ENCODE measurements around the gene SPINT4.
A peak's percentile ranks its signal among the peaks of the same experiment; 100 is the strongest.

SPINT4 gene

DNA sequence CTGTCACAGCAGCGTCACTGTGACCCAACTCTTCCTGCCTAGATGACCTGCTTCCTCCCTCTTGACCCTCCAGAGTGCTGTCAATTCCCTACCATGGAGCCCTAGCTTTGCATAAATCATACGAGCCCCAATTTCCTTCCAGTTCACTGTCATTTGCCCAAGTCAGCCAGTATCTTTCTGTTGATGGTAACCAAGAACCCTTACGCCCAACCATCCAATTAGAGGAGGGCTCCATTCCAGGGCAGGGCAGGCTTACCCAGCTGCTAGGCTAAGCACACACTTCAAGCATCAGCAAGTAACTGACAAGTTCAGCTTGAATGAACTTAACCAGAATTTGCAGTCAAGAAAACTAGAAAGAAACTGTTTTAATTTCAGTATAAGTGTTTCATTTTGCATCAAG lies 43.8 kb downstream of the SPINT4 start:
- DNase-seq: no peak

DNA sequence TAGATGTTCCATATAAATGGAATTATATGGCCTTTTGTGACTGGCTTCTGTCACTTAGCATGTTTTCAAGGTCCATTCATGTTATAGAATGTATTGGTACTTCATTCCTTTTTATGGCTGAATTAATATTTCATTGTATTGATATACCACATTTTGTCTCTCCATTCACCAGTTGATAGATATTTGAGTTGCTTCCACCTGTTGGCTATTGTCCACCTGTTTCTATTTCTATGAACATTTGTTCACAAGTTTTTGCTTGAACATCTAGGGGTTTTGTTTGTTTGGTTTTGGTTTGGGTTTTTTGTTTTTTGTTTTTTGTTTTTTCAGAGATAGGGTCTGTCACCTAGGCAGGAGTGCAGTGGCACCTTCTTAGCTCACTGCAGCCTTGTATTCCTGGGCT lies 46.3 kb downstream of the SPINT4 start:
- DNase-seq: no peak

DNA sequence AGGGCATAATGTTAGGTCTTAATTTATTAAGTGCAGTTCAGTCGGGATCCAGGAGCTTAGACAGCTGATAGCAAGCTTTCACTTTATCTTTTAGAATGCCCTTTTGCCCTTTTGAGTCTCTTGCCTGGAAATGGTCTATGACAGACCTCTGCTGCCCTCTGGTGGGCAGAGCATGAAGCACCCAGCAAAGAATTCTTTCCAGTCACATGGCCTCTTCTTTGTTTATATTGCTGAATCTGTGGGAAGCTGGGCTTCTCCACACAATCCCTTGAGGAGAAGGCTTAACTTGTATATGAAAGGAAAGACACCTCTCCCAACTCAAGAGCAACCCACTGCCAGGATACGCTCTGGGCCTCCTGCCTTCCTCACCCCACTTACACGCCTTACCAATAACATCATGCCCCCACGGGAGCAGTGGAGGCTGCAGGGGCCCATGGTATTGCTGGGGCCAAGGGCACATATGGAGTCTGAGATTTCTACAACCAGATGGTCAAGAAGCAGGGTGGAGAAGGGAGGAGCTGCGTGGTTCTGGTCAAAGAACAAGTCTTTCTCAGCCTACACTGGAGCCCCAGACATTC lies 49.1 kb downstream of the SPINT4 start:
- DNase-seq: peak; percentile 96

DNA sequence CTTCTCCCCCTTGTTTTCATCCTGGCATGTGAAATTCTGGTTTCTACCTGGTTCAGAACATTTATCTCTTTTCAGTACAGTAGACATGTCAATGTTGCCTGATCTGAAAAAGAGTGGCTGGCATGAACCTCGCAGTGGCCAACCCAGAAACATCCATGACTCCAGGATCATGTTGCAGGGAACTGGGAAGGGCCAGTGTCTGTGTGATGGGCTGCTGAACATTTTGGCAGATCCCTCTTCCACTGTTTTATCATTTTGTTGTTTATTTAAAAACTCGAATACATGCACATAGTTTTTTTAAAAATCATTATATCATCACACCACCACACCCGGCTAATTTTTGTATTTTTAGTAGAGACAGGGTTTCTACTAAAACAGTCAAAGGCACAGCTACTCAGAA lies 50.5 kb downstream of the SPINT4 start:
- no peak for DNase-seq

DNA sequence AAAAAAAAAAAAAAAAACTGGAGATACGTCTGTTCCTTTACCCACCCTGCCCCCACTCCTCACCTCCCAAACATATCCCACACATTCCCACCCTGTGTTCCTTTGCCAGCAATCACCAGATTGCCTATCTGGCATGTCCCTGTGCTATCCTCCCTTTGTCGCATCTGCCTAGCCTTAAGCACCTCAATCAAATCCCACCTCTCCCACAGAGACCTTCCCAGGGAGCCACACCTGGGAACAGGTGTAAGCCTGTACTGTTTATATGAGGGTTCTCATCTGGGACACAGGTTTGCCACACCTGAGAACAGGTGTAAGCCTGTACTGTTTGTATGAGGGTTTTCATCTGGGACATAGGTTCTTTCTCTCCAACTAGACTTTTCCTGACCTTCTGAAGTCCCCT lies 52.8 kb downstream of the SPINT4 start:
- no peak for DNase-seq

DNA sequence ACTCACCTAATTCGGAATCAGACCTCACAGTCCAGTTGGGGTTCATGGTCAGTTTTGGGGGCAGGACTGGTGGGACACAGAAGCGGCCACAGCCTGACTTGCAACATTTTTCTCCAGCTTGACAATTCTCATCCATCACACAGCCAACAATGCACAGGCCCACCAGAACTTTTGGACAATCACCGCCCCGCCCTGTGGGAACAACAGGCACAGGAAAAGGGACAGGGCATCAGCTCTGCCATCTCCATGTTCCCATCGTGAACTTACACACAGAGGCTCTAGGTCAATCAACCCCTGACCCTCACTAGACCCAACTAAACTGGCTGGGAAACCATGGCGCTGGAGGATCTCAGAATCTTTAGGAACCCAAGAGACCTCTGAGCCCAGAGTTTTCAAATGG lies 53.3 kb downstream of the SPINT4 start:
- DNase-seq: no peak

Data from eye (tissue), 1 donor.